CD14-positive monocyte (primary cell): ENCODE results near the gene USP27X. TPM values are rescaled to one million over a fixed set of nuclear protein-coding genes. Genes with fewer than 3 reads are reported as not detected.

Source experiments
- DNase-seq, 3 donors: peaks; one replicate each; pipeline ENCODE4 v3.0.0-alpha.2; 2011 to 2022
- H2AFZ ChIP-seq: 2 replicates; pipeline ENCODE4 v1.6.0; 2012; ENCODE audit warnings: mild to moderate bottlenecking, low read depth, low read length, inconsistent platforms; ENCODE audit not compliant: insufficient read depth, poor library complexity, severe bottlenecking
- H3K27ac ChIP-seq, 2 donors: 1 replicate in 1 of 2; 2 replicates in 1 of 2; pipeline ENCODE4 v1.5.1; 2012 to 2013; ENCODE audit warnings: low read length in 2 of 2, control low read depth in 1 of 2, inconsistent platforms in 1 of 2, low read depth in 1 of 2, mild to moderate bottlenecking in 1 of 2
- H3K27me3 ChIP-seq, 2 donors: one replicate each; pipeline versions ENCODE4 v1.6.0 to v1.6.1; 2011 to 2013; ENCODE audit warnings: low read length in 2 of 2; ENCODE audit not compliant: control insufficient read depth in 2 of 2, insufficient read depth in 2 of 2
- H3K36me3 ChIP-seq, 2 donors: replicated peaks in 1 of 2; 1 replicate in 1 of 2; 2 replicates in 1 of 2; pipeline versions ENCODE4 v1.5.1 to v1.6.1; 2012 to 2013; ENCODE audit warnings: low read length in 2 of 2, control low read depth in 1 of 2, inconsistent platforms in 1 of 2, mild to moderate bottlenecking in 1 of 2; ENCODE audit not compliant: insufficient read depth in 2 of 2, control insufficient read depth in 1 of 2
- H3K4me1 ChIP-seq, 2 donors: 1 replicate in 1 of 2; 2 replicates in 1 of 2; pipeline versions ENCODE4 v1.5.1 to v1.6.1; 2012 to 2013; ENCODE audit warnings: low read length in 2 of 2, control low read depth in 1 of 2, inconsistent platforms in 1 of 2, mild to moderate bottlenecking in 1 of 2, moderate library complexity in 1 of 2; ENCODE audit not compliant: insufficient read depth in 2 of 2, control insufficient read depth in 1 of 2
- H3K4me2 ChIP-seq: replicated peaks from 2 replicates; pipeline ENCODE3; 2012; ENCODE audit warnings: low read length, moderate library complexity, mild to moderate bottlenecking; ENCODE audit not compliant: poor library complexity, severe bottlenecking; ENCODE audit errors: extremely low read depth
- H3K4me3 ChIP-seq, 3 experiments: fragments of 200-600 bp in 1 of 3; sonication (generic) in 1 of 3; replicated peaks in 1 of 3; 1 replicate in 2 of 3; 2 replicates in 1 of 3; pipeline ENCODE4 v1.5.1; 2011 to 2013; ENCODE audit warnings: low read length in 3 of 3, mild to moderate bottlenecking in 3 of 3, control low read depth in 2 of 3, low read depth in 2 of 3, inconsistent platforms in 1 of 3, moderate library complexity in 1 of 3
- H3K79me2 ChIP-seq: 2 replicates; pipeline ENCODE4 v1.6.0; 2012; ENCODE audit warnings: mild to moderate bottlenecking, control low read depth, inconsistent platforms, low read length, moderate library complexity; ENCODE audit not compliant: insufficient read depth
- H3K9ac ChIP-seq: 2 replicates; pipeline ENCODE4 v1.6.0; 2017; ENCODE audit warnings: low read length, mild to moderate bottlenecking; ENCODE audit not compliant: insufficient read depth, poor library complexity, severe bottlenecking
- H3K9me3 ChIP-seq, 2 donors: replicated peaks in 1 of 2; 1 replicate in 1 of 2; 2 replicates in 1 of 2; pipeline versions ENCODE4 v1.5.1 to v1.6.1; 2012 to 2013; ENCODE audit warnings: low read length in 2 of 2, control low read depth in 1 of 2; ENCODE audit not compliant: control insufficient read depth in 1 of 2, insufficient read depth in 1 of 2
- H4K20me1 ChIP-seq: 2 replicates; pipeline ENCODE4 v1.6.0; 2012; ENCODE audit warnings: mild to moderate bottlenecking, low read length, control low read depth, moderate library complexity; ENCODE audit not compliant: insufficient read depth
- H3K27ac Mint-ChIP-seq, 7 donors: one replicate each; pipeline ENCODE4 v1.8.0; 2020; ENCODE audit warnings: mild to moderate bottlenecking in 7 of 7, mixed read lengths in 7 of 7, moderate library complexity in 6 of 7, inconsistent platforms in 2 of 7
- H3K27me3 Mint-ChIP-seq, 3 donors: one replicate each; pipeline ENCODE4 v1.8.0; 2021 to 2022; ENCODE audit warnings: low read depth in 3 of 3, mild to moderate bottlenecking in 3 of 3, mixed read lengths in 3 of 3, moderate library complexity in 3 of 3, inconsistent platforms in 1 of 3
- H3K36me3 Mint-ChIP-seq, 2 donors: one replicate each; pipeline ENCODE4 v1.8.0; 2020; ENCODE audit warnings: mixed read lengths in 2 of 2, inconsistent platforms in 1 of 2, mild to moderate bottlenecking in 1 of 2
- H3K4me1 Mint-ChIP-seq: one replicate; pipeline ENCODE4 v1.8.0; 2020; ENCODE audit warnings: mild to moderate bottlenecking, mixed read lengths
- H3K4me3 Mint-ChIP-seq, 2 donors: one replicate each; pipeline ENCODE4 v1.8.0; 2020; ENCODE audit warnings: mild to moderate bottlenecking in 2 of 2, mixed read lengths in 2 of 2, moderate library complexity in 1 of 2
- H3K9me3 Mint-ChIP-seq, 7 donors: one replicate each; pipeline ENCODE4 v1.8.0; 2020 to 2022; ENCODE audit warnings: mixed read lengths in 7 of 7, mild to moderate bottlenecking in 6 of 7, moderate library complexity in 6 of 7, inconsistent platforms in 2 of 7
- CTCF ChIP-seq: fragments of 200-600 bp; IDR thresholded peaks from one replicate; pipeline ENCODE4 v1.8.0; 2022; ENCODE audit warnings: antibody characterized with exemption, mild to moderate bottlenecking
- WGBS: methylation state at CpG from one replicate; pipeline ENCODE4 v1.1.5; 2013; ENCODE audit warnings: missing lambda C conversion rate; ENCODE audit not compliant: insufficient coverage; 5-methylcytosine and 5-hydroxymethylcytosine counted together
- intact Hi-C, 2 donors: fragments of 100-400 bp; cut with micrococcal nuclease; formaldehyde crosslinking; loops; one replicate each; pipeline versions ENCODE4 v1.15.0 to v1.15.1; 2023
- polyA plus RNA-seq, 3 donors: library from polyadenylated mRNA; depleted of rRNA in 1 of 3; unstranded in 2 of 3; stranded (reverse) in 1 of 3; fragments of 300-500 nt in 2 of 3; fragments of >200 nt in 1 of 3; fragmentation: Illumina TruSeq in 2 of 3; gene quantifications; 1 replicate in 2 of 3; 2 replicates in 1 of 3; pipeline ENCODE4 v1.2.3, GENCODE V29; 2012 to 2021

Gene USP27X
- polyA plus RNA-seq, 3 donors: 0.16 to 0.97 (median 0.23) TPM

GRCh38 chrX:49925176-49925575, 45.9 kb downstream of the USP27X start:
- peaks cover 18 to 29% of the 10 kb centered on the region in 2 donors for H3K36me3 Mint-ChIP-seq
- H3K4me3 Mint-ChIP-seq: no peak overlapping the region
- H3K36me3 ChIP-seq: peaks cover 2 to 27% of the 10 kb centered on the region in 2 donors
- H3K4me2 ChIP-seq: no peak overlapping the region
- no CpG with 5 or more reads among the region's 2 CpGs for WGBS
- H3K4me3 ChIP-seq: no peak overlapping the region
- no peak overlapping the region for H2AFZ ChIP-seq
- H4K20me1 ChIP-seq: no peaks in the 10 kb centered on the region
- no peaks in the 10 kb centered on the region for H3K9me3 ChIP-seq
- no peak for TF ChIP-seq CTCF
- peaks cover 0 to 7% (median 0%) of the 10 kb centered on the region in 7 donors for H3K9me3 Mint-ChIP-seq
- no peaks in the 10 kb centered on the region for H3K79me2 ChIP-seq
- H3K4me1 ChIP-seq: peaks cover 0 to 14% of the 10 kb centered on the region in 2 donors
- no peak overlapping the region for H3K27ac Mint-ChIP-seq
- peaks cover 27% of the 10 kb centered on the region for H3K4me1 Mint-ChIP-seq
- peaks cover 0 to 14% (median 0%) of the 10 kb centered on the region in 3 donors for H3K27me3 Mint-ChIP-seq
- H3K27ac ChIP-seq: no peak overlapping the region
- no peak overlapping the region for H3K9ac ChIP-seq
- no peaks in the 10 kb centered on the region for H3K27me3 ChIP-seq
- intact Hi-C loops: no loop called here
- DNase-seq: no peak

- H2AFZ ChIP-seq: no peak overlapping the region
- DNase-seq: no peak
- intact Hi-C loops: no loop called here
Observed at GRCh38 chrX:49930039-49930438, 50.8 kb downstream of the USP27X start.

More at GRCh38 chrX:49930039-49930438, 50.8 kb downstream of the USP27X start:
- Mint-ChIP-seq H3K27ac (no peak overlapping the region), H3K36me3 (peaks cover 22 to 33% of the 10 kb centered on the region in 2 donors), H3K4me3 (no peak overlapping the region), H3K27me3 (peaks cover 0 to 8% (median 0%) of the 10 kb centered on the region in 3 donors), H3K4me1 (peaks cover 27% of the 10 kb centered on the region), H3K9me3 (peaks cover 0 to 3% (median 0%) of the 10 kb centered on the region in 7 donors)
- peaks cover 10 to 15% of the 10 kb centered on the region in 2 donors for H3K4me1 ChIP-seq
- H3K9ac ChIP-seq: no peak overlapping the region
- no peak for TF ChIP-seq CTCF
- no peaks in the 10 kb centered on the region for H3K79me2 ChIP-seq
- H3K36me3 ChIP-seq: peaks cover 4 to 26% of the 10 kb centered on the region in 2 donors
- H3K27me3 ChIP-seq: no peaks in the 10 kb centered on the region
- H3K4me3 ChIP-seq: no peak overlapping the region
- H4K20me1 ChIP-seq: no peaks in the 10 kb centered on the region
- no peaks in the 10 kb centered on the region for H3K9me3 ChIP-seq
- whole genome bisulfite sequencing: no CpG with 5 or more reads among the region's 1 CpG
- no peak overlapping the region for H3K4me2 ChIP-seq
- H3K27ac ChIP-seq: no peak overlapping the region

Other genes with a start within 250 kb of the USP27X start
- not detected for gene PAGE1, start 183.5 kb upstream of the USP27X start, polyA plus RNA-seq
- gene PAGE4, start 50.2 kb upstream of the USP27X start, polyA plus RNA-seq: not detected
- gene CLCN5, start 43.1 kb downstream of the USP27X start, polyA plus RNA-seq: 1 to 10 TPM; 4.1 to 4.2 (median 4.1) TPM